GM18909 (cell line): ENCODE data around the gene LAMC1.

Source experiments
- ATAC-seq: cut with Tn5 transposase; IDR thresholded peaks from one replicate; pipeline ENCODE4 v1.9.1; 2021; ENCODE audit warnings: mild to moderate bottlenecking; ENCODE audit not compliant: unreplicated experiment, poor library complexity

The LAMC1 gene

GRCh38 chr1:183073320-183073719, 50.1 kb downstream of the LAMC1 start:
- ATAC-seq, result no peak

DNA sequence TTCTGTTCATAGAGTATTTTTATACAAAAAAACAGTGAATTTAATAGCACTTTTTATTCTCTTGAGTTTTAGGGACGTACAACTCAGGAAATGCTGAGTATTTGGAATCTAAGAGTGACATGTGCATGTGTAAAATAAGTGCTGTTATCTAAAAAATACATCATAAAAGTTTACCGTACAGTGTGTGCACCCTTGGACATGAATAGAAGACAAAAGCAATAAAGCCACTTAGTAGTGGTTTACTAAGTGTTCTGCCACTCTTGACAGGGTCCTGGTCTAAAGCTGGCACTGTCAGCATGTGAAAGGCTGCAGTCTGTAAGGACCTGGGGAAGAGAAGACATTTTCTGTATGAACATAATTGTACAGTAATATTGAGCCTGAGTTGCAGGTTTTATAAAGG, 51.0 kb downstream of the LAMC1 start:
- ATAC-seq, result no peak

DNA sequence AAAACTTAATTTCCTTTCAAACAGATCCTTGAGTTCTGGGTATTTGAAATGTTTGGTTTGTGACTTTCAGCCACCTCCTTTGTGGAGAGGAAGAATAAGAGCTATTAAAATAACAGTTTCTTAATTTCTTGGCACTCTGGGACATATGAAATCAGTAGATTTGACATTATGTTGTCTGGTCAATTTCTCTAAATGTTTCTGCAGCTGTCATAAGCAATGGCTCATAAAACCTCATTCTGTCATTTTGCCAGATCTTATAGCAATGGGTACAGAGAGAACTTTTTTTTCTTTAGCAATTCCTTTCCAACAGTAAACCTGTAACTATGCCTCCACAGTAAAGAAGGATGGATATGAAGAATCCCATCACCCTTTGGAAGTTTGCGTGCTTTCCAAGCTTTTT, 52.6 kb downstream of the LAMC1 start:
- no peak for ATAC-seq

GRCh38 chr1:183077097-183077496, 53.9 kb downstream of the LAMC1 start:
- ATAC-seq, result no peak

- no peak for ATAC-seq
These were observed 56.6 kb downstream of the LAMC1 start for GRCh38 chr1:183079712-183080388.

- ATAC-seq, result no peak
These were observed 57.2 kb downstream of the LAMC1 start for GRCh38 chr1:183080406-183080805.

DNA sequence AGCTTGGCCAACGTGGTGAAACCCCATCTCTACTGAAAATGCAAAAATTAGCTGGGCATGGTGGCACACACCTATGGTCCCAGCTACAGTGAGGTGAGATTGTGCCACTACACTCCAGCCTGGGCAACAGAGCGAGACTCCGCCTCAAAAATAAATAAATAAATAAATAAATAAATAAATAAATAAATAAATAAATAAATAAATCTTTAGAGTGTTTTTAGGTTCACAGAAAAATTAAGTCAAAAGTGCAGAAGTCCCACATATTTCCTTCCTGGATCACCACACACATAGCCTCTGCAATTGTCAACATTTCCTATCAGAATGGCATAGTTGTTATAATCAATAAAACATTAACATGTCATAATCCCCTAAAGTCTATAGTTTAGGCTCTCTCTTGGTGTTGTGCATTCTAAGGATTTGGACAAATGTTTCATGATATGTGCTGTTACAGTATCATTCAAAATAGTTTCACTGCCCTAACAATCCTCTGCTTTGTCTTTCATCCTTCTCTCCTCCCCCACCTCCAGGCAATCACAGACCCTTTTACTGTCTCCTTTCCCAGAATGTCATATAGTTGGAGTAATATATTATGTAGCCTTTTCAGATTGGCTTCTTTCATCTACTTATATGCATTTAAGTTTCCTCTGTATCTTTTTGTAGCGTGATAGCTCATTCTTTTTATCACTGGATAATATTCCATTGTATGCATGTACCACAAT, 58.3 kb downstream of the LAMC1 start:
- ATAC-seq, result no peak

DNA sequence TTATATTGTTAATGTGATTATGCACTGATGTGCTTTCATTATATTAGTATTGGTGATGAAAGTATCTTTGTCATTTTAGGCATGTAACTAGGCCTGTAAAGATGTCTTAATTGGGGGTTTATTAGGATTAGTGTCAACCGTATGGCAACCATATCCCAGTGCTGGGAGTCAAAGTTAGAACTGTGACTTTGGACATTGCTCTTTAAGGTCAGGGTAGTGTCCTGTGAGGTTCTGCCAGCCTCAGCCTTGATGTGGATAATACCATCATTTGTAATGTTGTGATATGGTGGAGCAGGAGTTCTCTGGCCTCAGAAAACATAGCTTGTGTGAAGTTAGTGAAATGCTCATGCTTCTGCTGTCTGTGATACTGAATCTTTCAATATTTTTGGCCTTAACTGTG, 59.4 kb downstream of the LAMC1 start:
- no peak for ATAC-seq

DNA sequence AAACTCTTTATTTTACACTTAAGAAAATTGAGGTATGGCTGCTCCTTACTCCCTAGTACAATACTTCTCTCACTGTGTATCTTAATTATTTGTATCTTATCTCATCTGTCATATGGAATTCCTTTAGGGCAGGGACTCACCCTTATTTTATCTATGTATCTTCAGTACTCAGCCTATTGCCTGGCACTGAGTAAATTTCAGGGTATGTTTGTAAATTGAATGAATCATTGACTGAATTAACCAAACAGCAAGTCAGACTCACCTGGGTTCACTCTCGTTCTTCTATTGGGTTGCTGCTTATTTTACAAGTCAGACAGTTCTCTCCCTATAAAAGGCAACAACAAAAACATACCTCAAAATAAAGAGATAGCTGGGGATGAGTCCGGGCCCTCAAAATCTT, 63.8 kb downstream of the LAMC1 start:
- ATAC-seq, result no peak

DNA sequence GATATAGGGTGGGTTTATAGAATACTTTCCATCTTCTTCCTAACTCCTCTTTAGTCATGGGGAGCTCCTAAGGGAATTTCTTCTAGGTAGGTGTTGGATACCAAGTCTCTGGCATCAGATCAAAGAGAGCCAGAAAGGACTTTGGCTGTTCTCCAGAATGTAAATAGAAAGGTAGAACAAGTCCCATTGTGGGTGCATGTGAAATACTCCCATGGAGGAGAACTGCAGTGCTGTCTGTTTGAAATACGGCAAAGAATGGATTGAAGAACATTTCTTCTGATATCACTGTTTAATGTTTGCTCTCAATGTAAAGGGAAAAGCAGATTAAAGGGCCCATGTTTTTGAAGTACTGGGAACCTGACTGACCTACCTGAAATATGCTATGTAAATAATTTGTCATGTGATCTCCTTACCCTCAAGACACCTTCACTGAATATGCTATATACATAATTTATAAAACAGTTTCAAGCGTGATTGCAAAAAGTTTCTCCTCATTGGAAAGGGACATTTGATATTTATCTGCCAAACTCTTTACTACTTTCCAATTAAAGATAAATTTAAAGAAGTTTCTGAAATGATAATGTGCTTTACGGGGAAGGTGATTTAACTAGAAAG, 65.9 kb downstream of the LAMC1 start:
- ATAC-seq, result no peak

DNA sequence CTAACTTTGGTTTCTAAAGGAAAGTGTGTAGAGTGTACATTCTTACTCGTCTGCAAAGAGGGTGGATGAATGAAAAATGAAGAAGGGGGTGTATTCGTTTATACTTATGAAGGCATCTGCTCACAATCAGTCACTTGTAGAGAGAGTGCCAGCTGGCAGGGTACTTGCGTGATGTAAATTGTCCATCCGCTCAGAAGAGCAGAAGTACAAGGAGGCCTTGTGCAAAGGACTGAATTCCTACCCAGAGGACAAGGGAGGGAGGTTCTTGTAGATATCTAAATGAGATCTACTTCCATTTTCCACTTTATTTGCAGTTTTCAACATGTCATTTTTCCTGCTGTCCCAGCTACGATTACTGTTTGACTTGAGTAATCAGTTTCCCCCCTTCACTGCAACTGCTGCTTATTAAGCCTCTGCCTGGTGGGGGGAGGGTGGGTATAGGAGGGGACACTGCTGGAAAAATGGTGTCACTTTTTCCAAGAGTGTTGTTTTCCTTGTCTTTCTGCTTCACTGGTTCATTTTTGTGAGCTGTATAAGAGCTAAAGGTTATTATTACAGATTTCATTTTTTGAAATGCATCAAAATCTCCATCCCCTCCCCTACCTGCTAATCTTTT, 67.3 kb downstream of the LAMC1 start:
- no peak for ATAC-seq

DNA sequence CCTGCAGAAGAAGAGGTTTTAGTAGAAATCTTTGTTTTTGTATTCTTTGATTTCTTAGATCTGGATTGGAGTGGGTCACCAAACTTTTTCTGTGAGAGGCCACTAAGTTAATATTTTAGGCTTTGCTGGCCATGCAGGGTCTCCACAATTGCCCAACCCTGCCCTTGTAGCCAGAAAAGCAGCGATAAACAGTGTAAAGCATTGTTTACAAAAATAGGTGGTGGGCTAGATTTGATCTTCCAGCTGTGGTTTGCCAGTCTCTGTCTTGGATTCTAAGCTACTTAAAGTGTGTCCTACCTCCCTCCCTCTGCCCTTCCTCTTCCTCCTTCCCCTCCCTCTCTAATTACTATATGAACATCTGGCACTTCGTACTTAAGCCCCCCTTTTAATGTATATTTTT, 68.0 kb downstream of the LAMC1 start:
- ATAC-seq, result no peak

- no peak for ATAC-seq
These were observed 69.1 kb downstream of the LAMC1 start for GRCh38 chr1:183092350-183092749.

- no peak for ATAC-seq
These were observed 69.9 kb downstream of the LAMC1 start for GRCh38 chr1:183093066-183093668.

DNA sequence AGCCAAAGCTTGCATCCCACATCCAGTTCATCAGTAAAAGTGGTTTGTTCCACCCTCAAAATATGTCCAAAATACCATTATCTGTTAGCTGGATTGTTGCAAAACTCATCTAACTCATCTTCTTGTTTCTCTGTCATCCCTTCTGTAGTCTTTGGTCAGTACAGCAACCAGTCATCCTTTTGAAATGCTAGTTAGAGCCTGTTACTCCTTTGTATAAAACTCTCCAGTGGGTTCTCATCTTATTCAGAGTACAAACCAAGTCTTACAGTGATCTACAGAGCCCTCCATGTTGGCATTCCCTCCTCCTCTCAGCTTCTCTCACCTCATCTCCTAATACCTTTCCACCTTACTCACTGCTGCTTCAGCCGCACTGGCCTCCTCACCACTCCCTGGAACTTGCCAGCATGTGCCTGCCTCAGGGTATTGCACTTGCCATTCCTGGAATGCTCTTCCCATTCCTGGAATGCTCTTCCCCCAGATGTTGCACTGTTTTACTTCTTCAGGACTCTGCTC, 70.6 kb downstream of the LAMC1 start:
- no peak for ATAC-seq

- ATAC-seq, result no peak
These were observed 71.1 kb downstream of the LAMC1 start for GRCh38 chr1:183094351-183094750.

GRCh38 chr1:183096351-183096750, 73.1 kb downstream of the LAMC1 start:
- ATAC-seq, result no peak

- no peak for ATAC-seq
These were observed 73.7 kb downstream of the LAMC1 start for GRCh38 chr1:183096894-183097293.

GRCh38 chr1:183097438-183098051, 74.3 kb downstream of the LAMC1 start:
- no peak for ATAC-seq

GRCh38 chr1:183098317-183098716, 75.1 kb downstream of the LAMC1 start:
- ATAC-seq, result no peak
